Muscle of back (tissue), 11 donors: Measurements from ENCODE around the gene WNK2. TPM values are rescaled to one million over a fixed set of nuclear protein-coding genes. Genes with fewer than 3 reads are reported as not detected.
"Not testable (repeated sequence)": the region's sequence is repeated elsewhere in the genome, so short reads cannot be mapped to it uniquely, and the experiment has no call there.

Source experiments
- DNase-seq, 3 donors: peaks; one replicate each; pipeline versions ENCODE4 v3.0.0 to v3.0.0-alpha.2; 2013
- polyA plus RNA-seq, 10 donors: library from polyadenylated mRNA; unstranded; fragments of 120-200 nt; gene quantifications; one replicate each; pipeline ENCODE4 v1.2.1, GENCODE V29; 2013; ENCODE audit not compliant: insufficient read length in 10 of 10

The WNK2 gene
- polyA plus RNA-seq, 10 donors, result 9.3 to 14.7 (median 11.5) TPM

DNA sequence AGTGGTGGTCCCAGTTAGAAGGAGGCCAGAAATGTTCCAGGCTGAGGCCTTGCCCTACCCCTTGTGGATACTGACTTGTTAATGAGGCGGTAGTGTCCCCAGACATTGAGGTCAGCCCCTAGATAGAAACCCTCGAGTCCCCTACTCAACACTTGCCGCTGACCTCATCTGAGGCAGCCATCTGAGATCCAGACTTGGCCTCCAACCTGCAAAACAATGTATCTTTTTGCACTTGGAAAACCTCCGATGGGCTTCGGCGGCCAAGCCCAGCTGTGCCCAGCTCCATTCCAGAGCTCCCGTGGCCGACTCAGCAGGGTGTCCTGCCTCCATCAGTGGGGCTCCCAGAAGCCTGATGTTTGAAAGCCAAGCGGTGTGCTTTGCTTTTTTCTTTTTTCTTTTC, 122.1 kb downstream of the WNK2 start:
- peak in 1 of 3 donors; percentile 25 for DNase-seq

DNA sequence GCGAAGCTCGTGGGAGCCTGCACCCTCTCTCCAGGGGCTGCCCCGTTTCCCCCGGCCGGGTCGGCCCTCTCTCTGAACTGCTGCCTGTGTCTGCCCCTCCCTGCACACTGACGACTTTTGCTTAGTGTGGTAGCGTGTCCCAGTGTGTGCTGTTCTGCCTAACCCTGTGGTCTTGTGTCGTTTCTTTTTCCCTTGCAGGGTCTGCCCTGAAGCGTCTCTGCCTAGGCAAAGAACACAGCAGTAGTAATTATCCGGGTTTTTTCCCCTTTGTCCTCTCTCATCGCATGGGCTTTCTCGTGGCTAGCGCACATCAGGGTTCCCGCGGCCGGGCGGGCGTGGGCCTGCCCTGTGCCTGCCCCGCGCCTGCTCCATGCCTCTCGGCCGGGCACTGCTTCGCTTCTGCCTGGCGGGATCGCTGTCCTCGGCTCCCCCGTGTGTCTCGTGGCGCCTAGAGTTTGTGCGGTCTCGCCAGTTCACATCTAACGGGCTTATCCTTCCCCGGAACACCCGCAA, 122.7 kb downstream of the WNK2 start:
- no peak for DNase-seq

DNA sequence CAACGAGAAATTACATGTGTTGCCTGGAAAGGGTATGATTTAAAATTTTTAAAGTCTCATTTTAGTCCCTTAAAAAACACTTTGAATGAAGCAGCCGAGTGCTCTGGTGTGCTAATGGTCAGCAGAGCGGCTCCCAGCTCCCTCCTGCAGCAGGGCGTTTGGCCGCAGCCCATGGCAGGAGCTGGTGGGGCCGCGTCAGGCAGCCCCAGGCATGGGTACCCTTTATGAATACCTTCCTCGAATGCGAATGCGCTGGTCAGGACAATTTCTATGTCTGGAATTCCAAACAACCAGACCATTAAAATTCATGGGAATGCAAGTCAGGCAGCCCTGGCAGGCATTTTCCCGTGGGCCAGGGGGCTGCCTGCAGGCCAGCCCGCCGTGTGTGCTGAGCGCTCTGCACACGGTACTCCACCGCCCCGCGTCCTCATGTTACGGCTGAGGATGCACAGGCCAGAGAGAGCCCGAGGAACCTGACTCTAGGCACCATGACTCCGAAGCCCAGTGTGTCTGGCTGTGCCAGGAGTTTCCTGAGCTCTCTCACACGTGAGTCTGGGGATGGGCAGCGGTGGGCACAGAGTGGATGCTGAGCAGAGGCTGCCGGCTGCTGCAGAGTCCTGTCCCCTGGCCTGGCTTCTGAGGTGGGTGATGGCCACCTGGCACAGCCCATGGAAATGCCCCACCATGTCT, 123.7 kb downstream of the WNK2 start:
- DNase-seq, result no peak

DNA sequence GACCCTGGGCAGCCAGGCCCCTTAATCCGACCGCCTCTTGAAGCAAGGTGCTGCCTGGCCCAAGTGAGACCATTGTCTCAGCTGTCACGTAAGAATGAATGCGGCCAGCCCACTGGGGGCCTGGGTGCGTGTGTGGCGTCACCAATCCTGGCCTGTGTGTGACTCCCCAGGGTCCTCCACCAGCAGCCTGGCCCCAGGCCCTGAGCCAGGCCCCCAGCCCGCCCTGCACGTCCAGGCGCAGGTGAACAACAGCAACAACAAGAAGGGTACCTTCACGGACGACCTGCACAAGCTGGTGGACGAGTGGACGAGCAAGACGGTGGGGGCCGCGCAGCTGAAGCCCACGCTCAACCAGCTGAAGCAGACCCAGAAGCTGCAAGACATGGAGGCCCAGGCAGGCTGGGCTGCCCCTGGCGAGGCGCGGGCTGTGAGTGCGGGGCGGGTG, 124.2 kb downstream of the WNK2 start:
- DNase-seq, result no peak

DNA sequence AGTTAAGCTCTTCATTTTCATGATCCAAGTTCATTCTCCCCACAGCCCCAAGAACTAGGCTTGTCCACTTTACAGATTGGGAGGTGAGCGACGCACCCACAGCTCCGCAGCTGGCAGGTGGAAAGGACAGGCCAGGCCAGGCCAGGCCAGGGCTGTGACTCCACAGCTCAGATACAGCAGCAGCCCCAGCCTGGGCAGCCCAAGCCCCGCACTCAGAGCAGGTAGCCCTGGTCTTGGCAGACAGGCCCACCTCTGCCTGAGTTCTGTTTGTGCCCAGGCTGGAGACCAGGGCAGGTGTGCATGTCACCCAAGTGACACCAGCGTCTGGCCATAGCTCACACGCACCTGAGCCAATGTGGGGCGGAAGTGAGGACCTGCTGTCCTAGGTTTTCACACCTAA, 124.7 kb downstream of the WNK2 start:
- no peak for DNase-seq

DNA sequence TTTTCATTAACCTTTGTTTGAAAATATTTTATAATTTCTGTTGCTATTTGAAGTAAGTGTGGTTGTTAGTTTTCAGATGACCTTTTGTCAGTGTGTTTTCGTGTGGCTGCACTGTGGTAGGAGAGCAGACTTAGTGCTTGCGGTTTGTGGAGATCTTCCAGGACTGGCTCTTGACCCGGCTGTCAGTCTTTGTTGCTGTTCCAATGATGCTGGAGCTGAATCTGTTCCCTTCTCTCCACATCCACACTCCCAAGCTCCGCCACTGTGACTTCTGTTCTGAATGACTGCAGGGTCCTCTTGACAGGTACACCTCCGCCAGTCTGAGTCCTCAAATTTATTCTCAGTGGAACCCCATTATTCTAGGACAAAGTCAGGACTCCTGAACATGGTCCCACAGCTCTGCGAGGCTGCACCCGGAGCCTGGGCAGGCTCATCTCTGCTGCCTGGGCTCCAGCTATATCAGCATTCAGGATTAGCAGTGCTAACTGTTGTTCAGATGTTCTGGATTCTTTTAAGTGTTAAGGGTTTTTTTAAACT, 126.0 kb downstream of the WNK2 start:
- DNase-seq, result no peak

DNA sequence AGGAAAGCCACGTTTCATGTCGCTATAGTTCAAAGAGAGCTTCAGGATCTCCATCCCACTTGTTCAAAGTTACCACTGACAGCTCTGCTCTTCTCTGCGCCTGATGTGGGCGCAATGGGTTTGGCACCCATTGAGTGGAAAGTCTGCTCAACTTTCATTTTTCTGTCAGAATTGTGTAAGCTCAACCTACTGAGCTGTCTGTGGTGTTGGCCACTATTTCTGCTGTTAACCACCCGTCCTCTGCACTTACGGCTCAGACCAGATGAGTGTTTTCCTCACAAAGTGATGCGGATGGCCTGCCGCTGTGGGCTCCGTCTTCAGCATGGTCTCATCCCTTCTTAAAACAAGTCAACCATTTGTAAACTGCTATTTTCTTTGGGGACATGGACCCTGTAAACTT, 131.2 kb downstream of the WNK2 start:
- DNase-seq, result no peak

DNA sequence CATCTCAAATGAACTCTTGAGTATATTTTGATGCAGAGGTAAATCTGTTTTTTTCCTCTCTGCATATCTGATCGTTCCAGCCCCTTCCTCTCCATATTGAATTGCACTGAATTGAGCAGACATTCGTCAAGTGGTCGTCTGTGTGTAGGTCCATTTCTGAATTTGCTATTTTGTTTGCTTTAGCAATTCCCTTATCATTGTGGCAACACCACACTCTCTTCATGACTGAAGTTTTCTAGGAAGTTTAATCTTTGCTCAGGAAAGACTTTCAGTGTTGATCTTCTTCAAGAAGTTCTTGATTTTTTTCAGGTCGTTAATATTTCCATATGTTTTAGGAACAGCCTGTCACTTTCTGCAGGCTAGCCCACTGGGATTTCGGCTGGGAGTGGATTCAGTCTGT, 132.0 kb downstream of the WNK2 start:
- no peak for DNase-seq

DNA sequence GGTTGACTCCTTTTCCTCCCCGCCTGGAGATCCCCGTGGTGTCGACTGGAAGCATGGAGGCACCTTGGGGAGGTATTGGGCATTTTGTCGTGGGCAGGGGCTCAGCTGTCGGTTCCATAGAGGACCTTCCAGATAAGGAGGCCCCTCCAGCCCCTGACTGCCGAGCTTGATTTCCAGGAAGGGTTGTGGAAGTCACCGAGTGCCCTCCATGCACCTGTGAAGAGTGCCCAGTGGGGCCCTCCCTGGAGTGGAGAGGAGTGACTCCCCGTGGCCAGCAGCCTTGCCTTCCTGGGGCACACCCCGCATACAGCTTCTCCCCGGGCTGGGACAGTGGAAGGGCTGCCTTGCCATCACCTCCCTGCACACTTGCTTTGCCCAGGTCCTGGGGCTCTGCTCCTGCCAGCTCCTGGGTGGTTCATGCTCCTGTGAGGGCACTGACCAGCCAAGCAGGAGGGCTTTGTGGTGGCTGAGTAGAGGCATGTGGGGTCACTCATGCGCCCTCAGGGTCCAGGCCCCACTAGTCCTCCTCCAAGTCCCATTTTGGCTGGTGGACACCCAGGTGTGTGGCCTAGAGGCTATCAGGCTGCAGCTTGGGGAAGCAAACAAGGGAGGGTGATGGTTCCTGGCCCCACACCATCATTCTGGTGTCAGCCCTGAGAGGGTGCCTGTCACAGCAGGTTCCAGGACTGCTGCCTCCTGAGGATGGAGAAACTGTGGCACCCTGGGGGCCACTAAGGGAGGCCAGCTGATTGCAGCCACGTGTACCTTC, 133.0 kb downstream of the WNK2 start:
- DNase-seq, result no peak

DNA sequence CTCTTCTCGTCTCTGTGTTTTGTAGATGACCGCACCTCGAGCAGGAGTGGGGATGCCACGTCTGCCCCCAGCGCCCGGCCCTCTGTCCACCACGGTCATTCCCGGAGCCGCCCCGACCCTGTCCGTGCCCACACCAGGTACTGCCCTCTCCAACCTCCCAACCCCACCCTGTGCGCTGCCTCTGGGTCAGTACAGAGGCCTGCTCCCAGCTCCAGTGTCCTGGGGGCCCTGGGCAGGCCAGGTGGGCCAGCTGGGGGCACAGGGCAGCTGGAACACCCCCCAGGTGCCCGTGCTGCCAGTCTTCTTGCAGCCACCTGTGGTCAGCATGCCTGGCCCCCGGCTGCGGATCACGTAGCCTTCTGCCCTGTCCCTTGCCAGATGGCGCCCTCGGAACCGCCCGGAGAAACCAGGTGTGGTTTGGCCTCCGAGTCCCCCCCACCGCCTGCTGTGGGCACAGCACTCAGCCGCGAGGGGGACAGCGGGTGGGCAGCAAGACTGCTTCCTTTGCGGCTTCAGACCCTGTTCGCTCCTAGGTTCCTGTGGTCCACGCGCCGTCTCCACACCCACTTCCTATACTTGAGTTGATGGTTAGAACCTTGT, 133.7 kb downstream of the WNK2 start:
- DNase-seq, result no peak

DNA sequence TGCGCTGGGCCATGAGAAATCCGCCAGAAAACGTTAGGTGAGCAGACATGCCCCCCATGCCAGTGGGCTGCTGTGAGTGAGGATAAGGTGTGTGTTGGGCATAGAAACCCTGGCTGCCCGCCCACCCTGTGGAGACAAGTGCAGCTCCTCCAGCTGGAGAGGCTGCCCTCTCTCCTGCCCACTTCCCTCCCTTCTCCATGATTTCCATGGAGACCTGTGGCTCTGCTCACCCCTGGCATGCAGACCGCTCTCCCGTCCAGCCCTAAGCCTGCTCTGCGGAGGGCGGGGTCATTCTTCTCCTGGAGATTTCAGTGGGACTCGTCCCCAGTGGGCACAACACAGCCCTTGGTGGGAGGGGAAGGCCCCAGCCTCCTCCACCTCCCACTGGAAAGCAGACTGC, 134.5 kb downstream of the WNK2 start:
- no peak for DNase-seq

DNA sequence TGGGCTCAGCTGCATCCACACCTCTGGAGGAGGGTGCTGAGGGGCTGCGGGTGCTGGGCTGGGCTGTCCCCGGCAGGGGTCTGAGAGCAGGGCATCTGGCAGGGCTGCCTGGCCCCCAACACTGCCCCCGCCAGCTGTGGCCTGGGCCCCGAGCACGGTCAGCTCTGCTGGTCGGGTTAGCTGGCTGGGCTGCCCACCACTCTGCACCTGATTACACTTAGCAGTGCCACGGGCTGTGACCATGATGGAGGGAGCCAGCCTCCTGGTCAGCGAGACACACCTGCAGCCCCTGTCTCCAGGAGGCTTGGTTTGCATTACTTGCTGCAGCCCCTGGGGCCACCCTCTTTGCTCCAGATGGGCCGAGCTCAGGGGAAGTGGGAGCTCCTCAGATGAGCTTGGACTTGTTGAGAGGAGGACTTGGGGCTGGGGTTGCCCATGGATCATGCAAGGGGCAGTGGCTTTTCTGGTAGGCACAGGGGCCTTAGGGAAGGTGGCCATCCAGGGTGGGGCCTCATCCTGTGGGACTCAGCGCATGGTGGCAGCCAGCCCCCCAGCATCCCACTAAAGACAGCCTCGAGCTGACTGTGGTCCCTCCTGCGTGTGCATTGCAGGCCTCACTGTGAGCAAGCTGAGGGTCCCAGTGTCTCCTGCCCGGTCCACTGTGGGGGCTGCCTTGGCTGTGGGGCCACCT, 135.5 kb downstream of the WNK2 start:
- no peak for DNase-seq

DNA sequence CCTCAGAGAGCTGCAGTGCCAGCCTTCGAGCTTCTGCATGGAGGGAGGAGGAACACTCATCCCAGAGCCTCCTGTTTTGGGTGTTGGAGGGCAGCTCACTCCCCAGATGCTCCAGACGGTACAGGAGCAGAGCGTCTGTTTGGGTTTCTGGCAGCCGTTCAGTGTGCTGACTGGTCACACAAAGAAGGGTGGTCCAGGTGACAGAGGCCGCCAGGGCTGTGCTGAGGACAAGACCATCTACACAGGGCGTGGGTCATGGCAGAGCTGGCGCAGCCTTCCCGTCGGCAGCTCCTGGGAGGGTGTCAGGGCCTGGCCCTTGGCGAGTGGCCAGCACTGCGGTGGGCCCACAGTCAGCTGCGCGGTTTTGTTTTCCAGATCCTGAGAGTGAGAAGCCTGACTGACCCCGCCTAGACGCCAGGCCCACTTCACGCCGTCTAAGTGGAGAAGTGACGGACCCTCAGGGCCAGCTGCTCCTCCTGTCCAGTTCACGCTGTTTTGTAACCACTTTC, 136.1 kb downstream of the WNK2 start:
- DNase-seq, result no peak

DNA sequence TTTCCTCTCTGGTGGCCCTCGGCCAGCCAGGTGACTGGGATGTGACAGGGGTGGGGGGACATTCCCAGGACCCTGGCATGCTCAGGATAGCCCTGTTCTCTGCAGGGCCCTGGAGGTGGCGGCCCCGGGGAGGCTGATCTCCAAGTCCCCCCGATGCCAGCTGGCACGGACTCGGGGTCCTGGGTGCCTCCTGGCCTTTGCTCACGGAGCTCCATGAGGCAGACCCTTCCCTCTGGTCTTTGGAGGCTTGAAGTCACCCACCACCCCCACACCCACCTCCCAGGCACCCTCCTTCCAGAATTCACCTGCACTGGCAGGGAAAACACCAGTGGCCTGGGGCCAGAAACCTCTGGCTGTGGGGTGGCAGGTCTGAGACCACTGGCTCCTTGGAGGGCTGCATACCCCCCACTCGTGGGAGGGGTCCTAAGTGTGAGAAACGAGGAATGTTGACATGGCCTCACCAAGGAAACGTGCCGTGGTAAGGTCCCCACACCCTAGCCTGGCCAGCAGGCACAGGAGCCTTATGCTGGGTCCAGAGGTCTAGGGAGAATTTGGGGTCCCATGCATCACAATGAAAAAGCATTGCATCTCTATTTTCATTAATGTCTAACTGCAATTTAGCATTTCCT, 136.8 kb downstream of the WNK2 start:
- DNase-seq, result no peak

DNA sequence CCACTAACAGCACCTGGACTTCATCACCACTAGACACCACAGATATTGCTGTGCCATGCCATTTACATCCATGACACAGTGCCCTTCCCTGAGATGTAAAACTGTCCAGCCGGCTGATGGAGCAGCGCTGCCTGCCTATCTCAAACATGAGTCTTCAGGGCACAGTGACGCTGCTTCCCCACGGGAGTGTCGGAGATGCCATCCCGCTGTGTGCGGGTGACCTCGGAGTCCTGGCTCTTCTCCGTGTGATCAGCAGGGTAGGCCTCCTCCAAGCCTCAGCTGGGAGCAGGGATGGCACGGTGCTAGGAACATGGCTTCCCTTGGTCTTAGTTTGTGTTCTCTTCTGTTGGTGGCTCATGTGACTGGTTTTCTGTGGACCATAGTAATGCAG, 137.3 kb downstream of the WNK2 start:
- DNase-seq, result no peak

DNA sequence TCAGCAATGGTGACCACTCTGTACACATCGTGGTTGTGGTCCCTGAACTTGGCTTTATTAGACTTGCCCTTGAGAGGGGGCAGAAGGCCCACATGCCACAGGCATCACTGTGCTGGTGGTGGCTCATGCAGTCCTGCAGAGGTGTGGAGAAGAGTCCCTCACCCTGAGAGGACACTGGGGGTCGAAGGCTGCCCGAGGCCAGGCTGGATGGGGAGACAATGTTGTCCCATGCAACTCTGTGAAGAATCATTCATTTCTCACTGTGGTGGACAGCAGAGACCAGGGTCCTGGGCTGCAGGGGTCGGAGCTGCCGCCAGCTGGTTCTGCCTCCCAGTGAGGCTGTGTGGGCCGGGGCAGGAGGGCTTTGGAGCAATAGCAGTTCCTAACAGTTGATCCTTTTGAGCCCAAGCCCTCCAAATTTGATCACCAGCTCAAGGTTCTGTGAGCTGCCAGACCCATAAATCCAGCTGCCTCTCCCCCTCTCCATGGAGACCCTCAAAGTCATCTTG, 139.6 kb downstream of the WNK2 start:
- DNase-seq, result not testable (repeated sequence)

DNA sequence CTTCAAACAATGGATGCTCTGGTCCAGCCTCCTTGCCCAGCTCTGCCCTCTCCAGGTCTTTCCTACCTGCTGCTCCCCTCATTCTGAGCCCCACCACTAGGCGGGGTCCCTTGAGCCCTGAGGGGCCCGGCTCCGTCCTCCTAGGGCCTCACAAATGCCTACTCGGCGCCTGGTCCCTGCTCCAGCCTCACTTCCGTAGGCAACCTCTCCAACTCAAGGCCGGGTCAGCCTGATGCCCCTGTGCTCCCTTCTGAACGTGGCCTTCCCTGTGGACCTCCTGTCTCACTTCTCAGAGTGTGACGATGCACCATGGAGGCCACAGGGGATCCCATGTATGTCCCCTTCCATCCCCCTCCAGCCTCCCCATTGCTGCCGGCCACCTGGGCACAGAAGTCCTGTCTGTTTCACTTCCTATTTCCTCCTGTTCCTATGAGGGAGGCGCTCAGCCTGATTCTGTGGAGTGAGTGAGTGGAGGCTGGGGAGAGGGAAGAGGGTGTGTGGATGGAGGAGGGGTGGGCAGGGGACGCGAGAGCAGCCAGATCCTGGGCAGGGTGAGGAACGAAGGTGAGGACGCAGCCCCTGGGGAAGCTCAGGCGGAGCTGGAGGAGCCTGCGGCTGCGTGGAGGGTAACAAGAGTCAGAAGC, 140.4 kb downstream of the WNK2 start:
- no peak for DNase-seq

DNA sequence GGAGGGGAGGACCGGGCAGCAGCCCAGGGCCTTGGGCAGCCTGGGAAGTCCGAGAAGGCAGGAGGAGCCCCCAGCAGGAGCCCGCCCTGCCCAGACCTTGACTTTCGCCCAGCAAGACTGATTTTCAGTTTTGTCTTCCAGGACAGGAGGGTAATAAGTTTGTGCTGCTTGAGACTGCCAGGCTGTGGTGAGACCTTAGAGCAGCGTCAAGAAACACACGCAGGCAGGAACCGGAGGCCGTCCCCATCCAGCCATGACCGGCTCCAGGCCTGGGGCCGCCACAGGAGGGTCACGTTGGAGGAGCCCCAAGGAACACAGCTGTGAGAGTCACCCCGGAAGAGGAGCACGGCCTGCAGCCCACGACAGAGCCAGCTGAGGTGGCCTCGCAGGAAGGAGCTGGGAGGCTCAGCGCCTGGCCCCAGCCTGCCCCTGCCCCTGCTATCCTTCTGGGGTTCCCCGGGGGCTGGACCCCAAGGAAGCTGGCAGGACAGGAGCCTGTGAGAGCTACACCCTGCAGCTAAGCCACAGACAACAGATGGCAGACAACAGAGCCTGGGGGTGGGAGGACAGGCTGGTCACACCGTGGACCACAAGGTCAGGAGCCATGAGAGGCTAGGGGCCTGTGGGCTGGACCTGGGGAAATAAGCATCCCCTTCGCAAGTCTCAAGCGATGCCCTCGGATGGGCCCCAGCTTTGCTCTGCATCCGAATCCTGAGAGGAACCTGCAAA, 141.5 kb downstream of the WNK2 start:
- no peak for DNase-seq

DNA sequence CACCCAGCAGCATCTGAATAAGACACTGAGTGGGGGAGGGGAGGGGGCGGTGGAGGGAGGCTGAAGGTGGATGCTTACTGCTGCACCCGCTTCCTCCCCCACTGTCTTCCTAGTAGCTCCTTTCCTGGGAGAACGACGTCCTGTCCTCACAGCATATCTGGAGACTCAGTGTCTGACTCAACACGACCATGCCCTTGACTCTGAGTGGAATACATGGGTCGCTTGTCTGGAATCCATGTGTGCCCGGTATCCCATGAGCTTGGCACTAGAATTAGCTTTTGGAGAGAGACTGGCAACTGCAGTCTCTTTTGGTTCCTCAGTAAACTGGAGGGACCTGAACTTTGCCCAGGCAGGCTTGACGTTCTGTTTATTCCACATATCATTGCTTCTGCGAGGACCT, 142.1 kb downstream of the WNK2 start:
- no peak for DNase-seq

DNA sequence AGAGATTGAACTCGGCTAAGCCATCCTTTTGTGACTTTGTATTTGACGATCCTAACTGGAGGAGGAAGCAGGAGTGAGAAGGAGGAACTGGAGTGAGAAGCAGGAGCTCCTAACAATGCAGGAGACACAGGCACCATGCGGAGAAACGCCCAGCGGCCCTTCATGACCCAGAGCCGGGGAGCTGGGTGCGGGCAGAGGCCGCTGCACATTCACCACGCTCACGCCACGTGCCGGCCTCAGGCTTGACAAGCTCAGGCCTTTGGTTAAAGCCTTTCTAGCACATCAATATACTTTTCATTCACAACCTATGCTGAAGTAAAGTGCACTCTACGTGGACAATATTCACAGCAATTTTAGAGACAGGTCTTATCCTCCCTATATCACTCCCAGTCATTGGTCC, 142.7 kb downstream of the WNK2 start:
- DNase-seq, result no peak
